Left renal cortex interstitium (tissue), 4 donors: Measurements from ENCODE around the gene FILIP1. TPM values are rescaled to one million over a fixed set of nuclear protein-coding genes. Genes with fewer than 3 reads are reported as not detected.
"Not testable (repeated sequence)": the region's sequence is repeated elsewhere in the genome, so short reads cannot be mapped to it uniquely, and the experiment has no call there.

Experiments used
- DNase-seq, 4 donors: peaks; one replicate each; pipeline ENCODE4 v3.0.0-alpha.2; 2013; ENCODE audit warnings: low read depth in 4 of 4, low spot score in 2 of 4, missing footprints in 1 of 4
- polyA plus RNA-seq, 4 donors: library from polyadenylated mRNA; unstranded; fragments of 120-200 nt; gene quantifications; one replicate each; pipeline ENCODE4 v1.2.1, GENCODE V29; 2013; ENCODE audit not compliant: insufficient read length in 4 of 4

FILIP1 gene
- polyA plus RNA-seq, 4 donors = 2.4 to 3.2 (median 3.0) TPM

DNA sequence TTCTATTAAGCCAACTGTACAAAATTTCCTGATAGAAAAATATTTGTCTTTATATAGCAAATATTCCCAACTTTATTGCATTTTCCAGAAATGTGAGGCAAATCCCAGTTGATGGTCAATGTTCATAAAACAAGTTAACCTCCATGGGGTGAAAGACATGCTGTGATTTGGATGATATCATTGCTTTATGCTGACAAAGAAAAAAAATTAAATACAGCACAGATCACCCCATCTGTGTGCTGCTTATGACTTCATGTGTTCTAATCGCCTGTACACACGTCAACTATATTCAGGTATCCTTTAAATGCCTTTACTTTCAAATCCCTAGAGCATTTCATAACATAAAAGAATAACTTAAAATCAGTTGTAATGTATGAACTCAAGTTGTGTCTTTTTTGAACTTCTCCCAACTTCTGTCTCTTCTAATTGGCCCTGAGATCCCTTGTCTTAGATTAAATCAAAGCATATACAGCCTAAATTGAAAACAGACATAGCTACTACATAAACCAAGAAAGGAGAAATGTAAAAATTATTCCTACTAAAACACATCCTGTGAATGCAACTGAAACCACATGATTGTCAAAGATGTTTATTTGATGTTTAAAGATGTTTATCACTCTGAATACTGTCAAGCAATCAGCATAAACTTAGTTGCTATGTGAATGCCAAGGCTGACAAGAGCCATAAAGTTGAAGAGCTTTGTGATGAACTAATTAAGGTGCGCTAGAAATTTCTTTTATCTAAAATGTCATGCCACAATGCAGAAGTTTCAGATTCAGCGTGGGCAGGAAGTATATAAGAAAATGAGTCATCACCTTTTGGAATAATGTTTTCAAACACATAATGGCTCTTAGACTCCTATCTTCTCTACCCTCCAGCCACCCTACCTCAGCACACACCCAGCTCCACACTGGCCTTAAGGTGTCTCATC lies 68.7 kb downstream of the FILIP1 start:
- DNase-seq = no peak

DNA sequence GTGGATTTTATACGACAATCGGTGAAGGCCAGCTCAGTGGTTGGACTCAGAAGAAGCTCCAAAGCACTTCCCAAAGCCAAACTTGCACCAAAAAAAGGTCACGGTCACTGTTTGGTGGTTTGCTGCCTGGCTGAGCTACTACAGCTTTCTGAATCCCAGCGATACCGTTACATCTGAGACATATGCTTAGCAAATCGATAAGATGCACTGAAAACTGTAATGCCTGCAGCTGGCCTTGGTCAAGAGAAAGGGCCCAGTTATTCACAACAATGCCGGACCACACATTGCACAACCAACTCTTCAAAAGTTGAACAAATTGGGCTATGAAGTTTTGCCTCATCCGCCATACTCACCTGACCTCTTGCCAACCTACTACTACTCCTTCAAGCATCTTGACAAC lies 70.2 kb downstream of the FILIP1 start:
- no peak for DNase-seq

DNA sequence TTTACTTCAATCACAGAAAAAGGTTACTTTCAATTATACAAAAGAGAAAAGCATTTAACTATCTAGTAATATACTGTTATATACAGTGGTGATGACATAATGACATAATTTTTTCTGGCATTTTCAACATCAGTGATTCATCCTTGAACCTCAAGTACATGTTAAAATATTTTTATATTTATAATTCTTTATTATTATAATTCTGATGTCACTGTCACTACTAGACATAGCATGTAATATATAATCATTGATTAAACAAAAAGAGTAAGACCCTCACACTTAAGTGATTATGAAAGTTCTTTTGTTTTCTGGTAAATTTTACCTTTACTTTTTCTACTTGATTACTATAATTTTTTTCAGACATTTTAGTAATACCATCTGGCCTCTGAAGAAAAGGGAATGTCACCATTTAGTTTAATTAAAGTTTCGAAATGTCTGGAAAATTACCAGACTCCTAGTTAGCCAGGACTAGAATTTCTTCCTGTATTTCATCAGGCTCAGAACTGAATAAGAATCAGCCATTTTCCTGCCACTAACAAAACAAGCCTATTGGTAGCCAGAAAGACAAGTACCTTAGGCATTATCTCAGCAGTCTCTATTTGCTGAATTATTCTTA lies 71.5 kb downstream of the FILIP1 start:
- no peak for DNase-seq

DNA sequence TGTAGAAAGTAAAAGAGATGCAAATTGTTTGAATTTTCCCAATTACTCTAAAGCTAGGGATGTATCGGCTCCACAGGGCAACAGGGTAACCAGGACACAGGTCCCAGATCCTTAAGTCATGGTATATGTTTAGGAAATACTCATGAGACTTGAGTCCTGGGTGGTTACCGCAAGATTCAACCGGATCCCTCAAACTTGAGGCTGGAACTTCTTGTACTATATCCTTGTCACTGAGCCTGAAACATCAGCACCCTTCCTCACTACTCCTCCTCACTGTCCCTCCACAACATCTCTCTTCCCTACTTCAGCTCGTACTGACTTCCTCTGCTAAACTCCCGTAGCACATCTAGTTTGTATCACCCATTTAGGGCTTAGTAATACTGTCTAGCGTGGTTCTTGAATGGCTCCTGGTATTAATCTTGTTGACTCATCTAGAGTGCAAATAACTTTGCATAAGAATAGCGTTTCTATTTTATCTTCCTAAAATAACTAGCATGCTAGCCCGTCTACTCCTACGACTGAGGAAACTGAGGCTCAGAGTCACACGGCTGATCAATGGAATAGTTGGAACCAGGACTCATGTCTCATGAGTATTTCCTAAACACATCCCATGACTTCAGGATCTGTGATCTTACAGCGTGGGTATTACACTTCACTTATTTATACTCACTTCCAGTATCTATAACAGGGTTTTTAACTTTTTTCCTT lies 72.1 kb downstream of the FILIP1 start:
- DNase-seq = no peak

DNA sequence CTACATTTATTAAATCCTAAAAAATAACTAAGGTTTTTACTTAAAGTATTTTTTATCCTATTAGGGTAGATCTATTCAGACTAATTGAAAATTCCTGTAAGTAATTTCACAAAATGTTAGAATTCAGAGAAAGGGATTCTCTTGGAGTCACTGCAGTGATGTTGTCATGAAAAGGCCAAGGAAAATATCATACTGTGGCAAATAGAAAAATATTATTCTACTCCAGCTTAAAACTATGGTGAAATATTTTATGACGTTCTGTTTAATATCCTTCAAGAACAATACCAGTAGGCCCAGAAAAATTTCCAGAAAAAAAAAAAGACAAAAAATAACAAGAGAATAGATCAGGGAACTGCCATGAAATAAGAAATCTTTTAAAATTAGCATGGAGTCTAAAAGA lies 73.6 kb downstream of the FILIP1 start:
- no peak for DNase-seq

DNA sequence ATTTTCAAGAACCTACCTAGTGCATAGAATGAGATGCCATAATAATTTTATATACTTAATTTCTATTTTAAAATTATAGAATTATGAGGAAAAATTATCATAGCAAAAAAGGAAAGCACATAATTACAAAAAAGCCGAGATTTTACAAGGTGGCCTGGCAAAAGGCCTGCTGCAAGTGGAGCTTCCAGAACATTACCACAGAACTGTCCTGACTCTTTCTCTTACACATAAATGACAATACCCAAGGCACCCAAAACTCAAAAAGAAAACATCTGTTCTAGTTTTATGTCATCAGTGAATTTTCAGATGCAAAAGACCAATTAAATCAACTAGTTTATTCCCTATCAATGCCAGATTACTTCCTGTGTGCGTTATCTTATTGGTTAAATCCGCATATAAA lies 74.2 kb downstream of the FILIP1 start:
- no peak for DNase-seq

DNA sequence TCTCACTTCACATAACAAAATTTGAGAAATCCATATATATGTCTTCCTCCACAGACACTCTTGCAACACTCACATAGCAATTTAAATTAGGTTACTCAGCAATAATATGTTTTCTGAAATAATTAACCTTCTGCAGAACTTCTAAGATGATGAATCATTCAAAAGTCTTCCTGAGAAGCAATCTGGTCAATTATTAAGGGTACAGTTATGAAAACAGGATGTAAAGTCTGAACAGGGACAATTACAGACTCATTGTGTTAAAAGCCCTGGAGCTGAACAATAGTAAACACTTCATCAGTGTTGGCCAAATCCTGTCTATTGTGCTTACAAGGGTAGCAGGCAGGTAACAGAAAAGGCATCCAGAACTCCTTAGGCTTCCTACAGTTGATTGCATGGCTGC lies 75.4 kb downstream of the FILIP1 start:
- DNase-seq = no peak

DNA sequence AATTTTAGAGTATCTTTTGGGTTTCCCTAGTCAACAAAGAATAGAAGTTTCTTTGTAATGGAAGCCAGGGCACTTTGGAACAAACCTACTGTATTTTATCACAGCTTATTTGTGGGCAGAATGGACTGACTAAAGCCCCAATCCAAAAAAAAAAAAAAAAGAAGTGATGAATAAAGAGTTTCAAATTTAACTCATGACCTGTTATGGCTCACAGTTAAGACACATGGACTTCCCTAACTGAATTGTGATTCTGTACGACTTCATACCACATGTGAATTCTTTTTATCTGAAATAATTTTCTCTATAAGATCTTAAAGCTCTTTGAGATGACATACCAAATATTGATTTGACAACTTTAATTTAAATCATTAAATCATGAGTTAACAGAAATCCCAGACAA lies 77.2 kb downstream of the FILIP1 start:
- no peak for DNase-seq

DNA sequence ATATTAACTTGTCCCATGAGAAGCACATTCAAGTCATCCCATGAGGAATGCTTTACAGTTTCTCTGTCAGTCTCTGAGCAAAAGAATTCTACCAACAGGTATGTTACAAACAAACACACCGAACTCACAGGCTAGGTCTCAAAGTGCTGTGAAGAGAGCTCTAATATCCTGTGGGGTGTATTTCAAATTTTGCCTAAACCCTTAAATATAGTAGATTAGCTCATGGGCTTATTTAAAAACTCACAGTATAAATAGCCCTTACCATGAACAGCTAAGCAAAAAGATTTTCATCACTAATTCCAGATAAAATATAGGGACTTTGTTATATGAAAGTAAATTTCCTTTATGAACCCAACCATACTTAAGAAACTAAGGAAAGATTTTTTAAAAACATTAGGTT lies 77.8 kb downstream of the FILIP1 start:
- DNase-seq = no peak

DNA sequence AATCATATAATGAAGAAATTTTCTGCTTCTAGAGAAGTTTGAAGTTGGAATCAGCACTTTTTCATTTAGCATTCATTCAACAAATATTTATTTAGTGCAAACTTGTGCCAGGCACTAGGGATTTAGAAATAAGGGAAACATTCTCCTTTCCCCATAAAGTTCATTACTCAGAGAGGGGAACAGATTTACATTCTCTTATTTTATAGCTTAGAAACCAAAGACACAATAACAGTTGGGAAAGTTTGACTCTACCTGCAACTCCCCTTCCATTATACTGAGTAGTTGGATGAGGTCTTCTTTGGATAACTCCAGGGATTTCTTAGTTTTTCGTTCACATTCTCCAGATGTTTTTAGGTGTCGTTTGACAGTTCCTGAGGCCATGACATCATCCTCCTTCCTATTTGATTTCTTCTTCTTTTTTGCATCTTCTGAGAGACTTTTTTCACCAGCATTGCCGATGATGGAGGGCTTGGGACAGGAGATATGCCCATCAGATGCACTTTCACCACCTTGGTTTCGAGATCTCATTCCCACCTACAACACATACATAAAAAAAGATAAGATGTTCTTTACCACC lies 79.1 kb downstream of the FILIP1 start:
- DNase-seq = no peak

DNA sequence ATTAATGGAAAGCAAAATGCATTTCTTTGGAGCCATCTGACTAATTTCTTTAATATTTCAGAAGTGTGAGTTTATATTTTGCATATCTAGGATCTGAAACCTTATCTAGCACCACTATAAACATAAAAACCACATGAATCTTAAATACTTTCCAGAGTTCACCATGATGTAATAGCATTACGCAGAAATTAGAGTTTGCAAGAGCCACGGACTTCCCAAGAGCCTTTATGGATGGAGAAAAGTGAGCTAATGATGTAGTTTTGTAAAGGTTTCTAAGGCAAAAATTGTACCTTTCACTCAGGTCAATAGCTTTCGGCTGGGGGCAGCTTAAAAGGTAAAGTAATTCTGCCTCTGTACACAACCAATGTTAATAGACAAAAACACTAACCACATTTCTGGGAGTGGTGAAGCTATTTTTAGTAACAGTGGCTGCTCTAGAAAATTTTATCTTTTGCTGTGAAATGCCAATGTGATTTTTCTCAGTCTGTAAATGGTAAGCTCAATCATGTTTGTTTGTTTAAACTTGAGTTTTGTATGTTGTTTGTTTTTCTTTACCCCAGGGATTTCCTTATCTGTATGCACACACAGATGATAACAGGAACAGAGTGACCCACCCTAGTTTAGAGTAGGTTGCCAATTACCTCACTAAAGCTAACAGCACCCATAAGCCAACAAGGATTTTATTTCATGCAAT lies 80.5 kb downstream of the FILIP1 start:
- no peak for DNase-seq

DNA sequence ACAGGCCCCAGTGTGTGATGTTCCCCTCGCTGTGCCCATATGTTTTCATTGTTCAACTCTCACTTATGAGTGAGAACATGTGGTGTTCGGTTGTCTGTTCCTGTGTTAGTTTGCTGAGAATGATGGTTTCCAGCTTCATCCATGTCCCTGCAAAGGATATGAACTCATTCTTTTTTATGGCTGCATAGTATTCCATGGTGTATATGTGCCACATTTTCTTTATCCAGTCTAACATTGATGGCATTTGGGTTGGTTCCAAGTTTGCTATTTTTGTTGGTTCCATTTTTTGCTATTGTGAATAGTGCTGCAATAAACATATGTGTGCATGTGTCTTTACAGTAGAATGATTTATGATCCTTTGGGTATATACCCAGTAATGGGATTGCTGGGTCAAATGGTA lies 83.0 kb downstream of the FILIP1 start:
- DNase-seq = not testable (repeated sequence)

DNA sequence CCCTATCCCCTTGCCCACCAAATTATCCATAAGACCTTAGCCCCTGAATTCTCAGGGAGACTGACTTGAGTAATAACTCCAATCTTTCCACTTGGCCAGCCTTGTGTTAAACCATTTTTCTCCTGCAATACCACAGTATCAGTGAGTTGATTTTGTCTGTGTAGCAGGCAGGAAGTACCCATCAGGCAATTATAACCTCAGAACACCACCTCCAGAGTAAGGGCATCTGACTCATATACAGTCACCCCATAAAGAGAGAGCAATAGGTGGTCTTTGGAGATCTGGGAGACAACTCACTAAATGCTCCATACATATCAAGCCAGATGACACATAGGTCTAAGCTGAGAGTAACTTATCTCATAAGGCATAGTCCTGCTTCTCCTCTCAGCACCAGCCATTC lies 83.7 kb downstream of the FILIP1 start:
- DNase-seq = no peak

DNA sequence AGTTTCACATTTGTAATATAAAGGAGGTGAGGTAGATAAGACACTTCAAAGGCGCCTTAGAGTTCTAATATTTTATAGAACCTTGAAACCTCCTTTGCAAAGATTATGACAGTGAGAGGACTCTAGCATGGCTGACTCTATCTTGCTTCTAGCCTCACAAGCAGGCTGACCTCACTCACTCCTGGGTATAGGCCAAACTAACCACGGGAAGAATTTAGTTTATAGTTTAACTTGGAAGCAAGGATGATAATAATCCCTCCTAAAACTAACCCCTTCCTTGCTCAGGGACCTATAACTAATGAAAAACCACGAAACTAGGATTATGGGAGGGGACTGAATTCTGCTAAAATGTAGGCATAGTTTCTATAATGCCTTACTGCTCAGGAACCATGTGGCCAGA lies 84.3 kb downstream of the FILIP1 start:
- DNase-seq = no peak

DNA sequence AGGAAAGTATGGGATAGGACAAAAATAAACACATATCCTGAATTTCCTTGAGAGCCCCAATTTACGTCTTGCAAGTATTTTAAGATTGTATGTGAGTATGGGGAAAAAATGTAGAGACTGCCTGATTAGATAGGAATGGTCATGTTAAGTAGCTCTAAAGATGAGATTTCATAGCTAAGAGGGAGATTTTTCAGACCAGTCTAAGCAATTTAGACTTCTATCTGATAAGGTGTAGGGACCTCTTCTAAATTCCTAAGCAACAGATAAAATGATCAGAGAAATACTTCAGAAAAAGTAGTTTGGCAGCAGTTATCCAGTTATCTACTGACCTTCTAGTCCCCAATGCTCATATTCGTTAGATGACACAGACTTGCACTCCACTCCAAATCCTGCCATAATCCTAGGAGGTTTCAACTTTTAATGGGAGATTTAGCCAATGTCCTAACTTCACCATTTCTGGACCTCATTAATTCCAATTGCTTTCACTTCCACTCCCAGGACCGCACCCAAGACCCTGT lies 90.0 kb downstream of the FILIP1 start:
- no peak for DNase-seq

DNA sequence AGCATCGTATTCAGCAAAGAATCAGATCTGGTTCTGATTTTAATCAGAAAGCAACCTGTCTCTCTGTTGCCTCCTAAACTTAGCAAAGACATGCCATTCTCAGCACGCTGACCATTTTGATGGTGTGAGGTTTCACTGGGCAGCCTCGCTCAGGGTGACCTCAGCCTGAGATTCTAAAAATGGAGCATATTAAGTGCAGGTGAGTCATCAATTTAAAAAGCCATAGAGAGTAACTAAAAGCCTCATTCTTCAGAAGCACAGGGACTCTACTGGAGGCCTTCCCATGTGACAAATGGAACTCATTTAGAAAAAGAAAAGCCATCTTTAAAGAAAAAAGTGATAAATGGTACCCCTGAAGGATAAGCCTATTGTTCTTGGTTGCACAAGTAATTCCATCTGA lies 91.3 kb downstream of the FILIP1 start:
- DNase-seq = no peak

DNA sequence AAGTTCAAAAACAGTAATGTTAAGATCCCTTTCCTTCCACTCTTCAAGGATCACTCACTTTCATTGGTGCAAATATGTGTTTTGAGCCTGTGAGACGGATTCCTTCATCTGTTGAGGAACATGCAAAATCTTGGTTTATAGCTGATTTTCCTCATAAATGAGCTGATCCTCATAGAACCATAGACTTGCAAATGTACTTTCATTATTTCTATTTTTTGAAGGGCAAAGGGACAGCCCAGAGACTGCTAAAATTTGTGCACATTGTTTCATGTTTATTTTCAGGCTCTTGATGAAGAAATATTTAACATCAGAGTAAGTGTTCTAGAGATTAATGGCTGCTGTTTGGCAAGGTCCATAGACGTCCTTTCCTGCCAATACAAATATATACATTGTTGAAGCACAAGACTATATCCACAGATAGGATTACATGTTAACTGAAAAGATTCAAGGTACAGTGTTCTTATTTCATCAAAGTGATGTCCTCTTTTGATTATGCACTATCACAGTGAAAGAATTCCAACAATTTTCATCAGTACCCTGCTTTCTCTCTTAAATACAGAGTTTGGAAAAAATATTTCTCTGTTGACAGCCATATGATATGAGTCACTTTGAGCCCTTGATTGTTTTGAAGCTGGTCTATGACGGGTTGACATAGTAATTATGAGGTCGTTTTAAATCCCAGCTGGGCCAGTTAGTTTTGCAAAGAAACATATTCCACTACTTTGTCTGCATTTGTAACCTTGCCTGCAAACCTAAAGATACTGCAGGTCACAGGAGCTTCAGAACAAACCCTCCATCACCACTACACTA lies 95.7 kb downstream of the FILIP1 start:
- DNase-seq = no peak

DNA sequence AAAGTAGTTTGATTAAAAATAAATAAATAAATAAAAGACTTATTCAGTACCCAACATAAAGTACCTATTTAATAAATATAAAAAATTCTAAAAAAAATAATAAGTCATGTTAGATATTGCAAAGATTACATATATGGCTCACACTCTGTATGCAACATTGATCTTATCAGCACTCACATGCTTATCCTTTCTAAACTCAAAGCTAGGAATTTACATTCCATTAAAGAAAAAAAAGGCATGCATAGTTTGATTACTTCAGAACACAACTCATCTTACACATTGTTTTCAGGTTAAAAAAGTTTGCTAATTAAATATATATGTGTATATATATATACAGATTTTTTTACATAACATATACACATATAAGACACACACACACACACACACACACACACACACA lies 96.4 kb downstream of the FILIP1 start:
- DNase-seq = no peak

DNA sequence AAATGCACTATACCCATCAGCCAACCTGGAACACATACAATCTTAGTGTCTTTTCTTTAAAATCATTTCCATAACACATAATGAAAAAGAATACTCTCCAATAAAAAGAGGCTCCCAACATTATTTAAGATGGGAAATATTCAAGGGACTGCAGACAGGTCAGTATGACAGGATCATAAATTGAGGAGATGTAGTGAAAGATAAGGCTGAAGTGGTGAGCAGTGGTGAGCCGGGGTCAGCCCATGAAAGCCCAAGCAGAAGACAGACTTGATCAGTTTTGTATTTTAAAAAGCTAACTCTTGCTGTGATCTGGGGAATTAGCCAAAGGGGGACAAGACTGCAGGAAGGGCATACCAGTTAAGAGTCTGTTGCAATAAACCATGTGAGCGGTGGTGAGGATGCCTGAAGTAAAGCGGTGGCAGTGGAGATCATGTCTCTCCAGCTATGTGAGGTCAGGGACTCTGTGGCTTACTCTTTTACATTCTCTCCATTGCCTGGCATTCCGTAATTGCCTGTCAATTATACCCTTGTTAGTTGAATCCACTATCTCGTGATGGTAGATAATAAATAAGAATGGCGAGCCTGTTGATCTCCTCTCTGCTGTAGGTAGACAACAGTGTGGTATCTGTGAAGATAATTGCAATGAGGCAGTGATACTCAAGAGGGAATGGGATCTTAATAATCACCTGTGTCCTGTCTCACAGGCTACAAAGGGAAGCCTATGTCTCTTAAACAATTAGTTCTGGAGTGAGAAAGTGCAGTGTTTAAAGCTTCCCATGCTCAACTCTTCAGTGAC lies 97.4 kb downstream of the FILIP1 start:
- DNase-seq = no peak
